HK-2 (cell line): ENCODE results near the gene DPP8.
"Not testable (repeated sequence)": the region's sequence is repeated elsewhere in the genome, so short reads cannot be mapped to it uniquely, and the experiment has no call there.

Experiments
- DNase-seq: peaks from one replicate; pipeline ENCODE4 v3.0.0-alpha.2; 2018; ENCODE audit not compliant: unreplicated experiment

The DPP8 gene

DNA sequence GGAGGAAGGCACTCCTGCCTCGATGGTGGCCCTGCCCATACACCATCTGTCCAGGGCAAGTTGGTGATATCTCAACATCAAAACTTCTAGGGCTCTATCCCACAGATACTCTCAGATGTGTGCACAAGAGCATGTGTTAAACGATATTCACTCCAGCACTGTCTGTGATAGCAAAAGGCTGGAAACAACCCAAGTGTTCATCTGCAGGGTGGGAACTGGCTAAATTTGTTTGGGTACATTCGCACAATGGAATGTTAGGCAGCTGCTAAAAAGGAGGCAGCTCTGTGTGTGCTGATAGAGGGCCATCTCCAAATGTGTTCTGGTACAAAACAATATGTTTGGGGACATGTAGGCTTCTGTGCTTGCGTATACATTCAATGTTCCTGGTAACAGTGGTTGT is 114.5 kb downstream of the DPP8 start:
- no peak for DNase-seq

DNA sequence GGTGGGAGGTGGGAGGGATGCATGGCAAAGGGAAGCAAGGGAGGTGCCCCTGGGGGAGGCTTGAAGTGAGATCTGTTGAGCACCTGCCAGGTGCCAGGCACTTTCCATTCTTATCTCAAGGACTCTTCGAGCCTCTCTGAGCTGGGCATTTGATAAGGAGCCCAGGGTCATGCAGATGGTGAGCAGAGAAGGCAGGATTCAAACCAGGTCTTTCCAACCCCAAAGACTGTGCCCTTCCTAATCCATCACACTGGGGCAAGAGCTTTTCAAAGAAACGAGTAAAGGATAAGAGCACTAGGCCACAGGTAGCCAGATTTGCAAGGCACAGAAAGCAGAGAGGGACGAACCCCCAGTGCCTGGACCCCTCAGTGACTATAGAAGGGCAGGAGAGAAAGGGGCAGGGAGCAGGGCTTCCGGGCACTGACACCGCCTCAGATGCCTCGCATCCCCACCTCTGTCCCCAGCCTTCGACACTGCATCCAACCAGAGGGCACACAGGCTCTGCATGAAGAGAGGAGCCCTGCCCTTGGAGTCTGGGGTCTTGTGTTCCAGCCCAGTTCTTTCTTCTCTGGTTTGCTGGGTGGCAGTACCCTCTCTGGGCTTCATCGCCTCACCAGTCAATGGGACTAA is 115.8 kb downstream of the DPP8 start:
- DNase-seq: no peak

DNA sequence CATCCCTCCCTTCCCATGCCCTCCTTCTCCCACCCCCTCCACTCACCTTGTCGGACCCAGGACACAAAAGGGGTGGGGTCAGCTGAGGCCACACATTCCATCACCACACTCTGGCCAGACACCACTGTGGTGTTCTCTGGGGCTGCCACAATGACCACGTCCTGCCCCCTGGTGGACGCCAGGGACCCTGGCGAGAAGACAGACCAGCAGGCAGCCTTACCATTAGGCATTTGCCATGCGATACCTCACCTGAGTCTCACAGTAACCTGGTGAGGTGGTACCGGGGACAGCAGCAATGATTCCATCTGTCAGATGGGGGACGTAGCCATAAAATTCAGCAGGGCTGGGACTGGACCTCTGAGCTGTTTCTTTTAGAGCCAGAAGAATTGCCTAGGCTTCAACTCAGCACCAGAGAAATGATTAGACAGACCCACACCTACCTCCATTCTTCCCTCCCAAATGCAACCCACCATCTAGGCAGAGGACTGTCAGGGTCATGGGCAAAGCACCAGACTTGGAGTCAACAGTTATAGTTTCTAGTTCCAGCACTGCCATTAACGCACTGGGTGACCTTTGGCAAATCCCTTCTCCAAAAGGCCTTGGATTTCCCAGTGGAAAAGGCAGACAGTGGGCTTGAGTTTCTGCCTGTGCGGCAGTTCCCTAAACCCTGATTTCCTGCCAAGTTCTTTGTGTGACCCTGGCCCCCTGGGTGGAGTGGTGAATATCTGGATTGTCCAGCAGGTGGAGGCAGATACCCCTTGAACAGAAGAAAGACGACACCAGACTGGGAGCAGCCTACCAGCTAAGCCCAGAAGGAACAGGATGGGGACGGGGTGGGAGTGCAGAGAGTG is 116.5 kb downstream of the DPP8 start:
- DNase-seq: peak; percentile 51

DNA sequence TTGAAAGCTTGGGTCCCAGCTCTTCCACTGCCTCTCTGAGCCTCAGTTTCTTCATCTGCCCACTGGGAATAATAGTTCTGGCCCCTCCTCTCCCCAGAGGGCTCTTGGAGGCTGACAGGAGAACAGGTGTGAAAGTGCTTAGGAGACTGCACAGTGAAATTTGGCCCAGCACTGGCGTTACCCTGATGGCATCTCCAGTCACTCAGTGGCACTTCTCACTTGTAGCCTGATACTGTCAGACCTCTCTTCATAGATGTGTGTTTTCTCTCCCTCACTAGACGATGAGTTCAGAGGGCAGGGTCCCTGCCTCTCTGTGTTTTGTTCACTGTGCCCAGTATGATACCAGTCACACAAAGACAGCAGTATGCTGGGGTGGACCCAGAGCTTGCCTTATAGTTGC is 117.5 kb downstream of the DPP8 start:
- DNase-seq: no peak

DNA sequence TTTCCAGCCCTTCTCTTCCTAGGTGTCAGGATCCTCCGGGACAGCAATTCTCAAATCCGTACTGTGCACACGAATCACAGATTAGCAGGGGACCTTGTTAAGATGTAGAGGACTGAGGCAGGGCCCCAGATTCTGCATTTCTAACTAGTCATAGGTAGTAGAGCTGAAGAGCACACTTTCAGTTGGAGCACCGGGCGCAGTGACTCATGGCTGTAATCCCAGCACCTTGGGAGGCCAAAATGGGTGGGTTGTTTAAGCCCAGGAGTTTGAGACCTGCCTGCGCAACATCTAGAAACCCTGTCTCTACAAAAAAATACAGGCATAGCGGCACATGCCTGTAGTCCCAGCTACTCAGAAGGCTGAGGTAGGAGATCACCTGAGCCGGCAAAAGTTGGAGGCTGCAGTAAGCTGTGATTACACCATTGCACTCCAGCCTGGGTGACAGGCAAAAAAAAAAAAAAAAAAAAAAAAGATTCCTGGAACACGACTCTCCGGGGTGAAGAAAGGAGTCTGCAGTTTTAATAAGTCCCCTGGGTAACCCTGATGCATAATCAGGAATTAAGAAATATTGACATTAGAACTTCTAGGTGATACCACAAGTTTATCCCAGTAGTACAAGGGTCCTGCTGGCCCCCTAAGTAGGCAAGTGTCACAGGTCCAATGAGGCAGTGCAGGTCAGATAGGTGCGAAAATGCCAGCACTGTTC is 118.3 kb downstream of the DPP8 start:
- DNase-seq: no peak

DNA sequence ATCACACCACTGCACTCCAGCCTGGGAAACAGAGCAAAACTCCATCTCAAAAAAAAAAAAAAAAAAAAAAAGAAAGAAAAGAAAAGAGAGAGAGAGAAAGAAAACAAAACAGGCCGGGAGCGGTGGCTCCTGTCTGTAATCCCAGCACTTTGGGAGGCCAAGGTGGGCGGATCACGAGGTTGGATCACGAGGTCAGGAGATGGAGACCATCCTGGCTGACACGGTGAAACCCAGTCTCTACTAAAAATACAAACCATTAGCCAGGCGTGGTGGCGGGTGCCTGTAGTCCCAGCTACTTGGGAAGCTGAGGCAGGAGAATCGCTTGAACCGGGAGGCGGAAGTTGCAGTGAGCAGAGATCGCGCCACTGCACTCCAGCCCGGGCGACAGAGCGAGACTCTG is 119.0 kb downstream of the DPP8 start:
- not testable (repeated sequence) for DNase-seq

DNA sequence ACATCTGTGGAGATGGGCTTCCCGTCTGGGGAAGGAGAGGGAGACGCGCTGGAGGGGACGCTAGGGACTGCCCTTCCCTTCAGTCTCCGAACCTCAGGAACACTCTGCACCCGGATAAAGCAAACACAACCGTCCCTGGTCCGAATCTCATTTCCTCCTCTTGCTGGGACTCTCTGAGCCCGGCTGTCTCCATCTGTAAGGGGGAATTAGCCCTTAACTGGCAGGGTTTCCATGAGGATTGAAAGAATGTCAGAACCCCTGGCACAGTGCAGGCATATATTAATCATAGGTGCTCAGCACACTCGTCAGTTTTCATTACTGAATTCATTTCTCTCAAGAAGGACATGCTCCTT is 120.5 kb downstream of the DPP8 start:
- DNase-seq: no peak

DNA sequence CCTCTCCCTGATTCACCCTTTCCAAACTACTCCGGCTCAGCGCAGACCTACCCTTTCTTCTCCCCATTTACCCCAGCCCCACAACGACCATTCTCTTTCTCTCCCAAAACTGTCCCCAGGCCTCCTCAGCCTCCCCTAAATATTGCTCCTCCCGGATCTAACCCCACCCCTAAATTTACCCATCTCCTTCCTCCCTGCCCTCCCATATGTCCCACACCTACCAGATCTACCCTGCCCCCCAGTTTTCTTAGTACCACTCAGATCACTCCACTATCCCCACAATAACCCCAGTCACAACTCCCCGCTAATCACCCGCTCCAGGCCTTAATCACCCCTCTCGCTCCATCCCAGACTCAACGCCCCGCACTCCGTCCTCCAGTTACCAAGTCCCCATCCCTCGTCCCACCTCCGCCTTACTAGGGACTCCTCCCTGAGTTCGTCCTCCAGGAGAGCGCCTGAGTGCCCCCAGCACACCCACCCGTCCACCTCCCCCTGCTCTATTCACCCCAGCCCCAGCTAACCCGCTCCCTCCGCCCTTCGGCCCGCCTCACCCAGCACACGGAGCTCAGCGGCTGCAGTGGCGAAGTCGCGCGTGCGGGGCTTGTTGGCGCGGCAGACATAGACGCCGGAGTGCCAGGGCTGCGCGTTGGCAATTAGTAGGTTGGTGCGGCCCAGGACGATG is 121.1 kb downstream of the DPP8 start:
- DNase-seq: no peak

DNA sequence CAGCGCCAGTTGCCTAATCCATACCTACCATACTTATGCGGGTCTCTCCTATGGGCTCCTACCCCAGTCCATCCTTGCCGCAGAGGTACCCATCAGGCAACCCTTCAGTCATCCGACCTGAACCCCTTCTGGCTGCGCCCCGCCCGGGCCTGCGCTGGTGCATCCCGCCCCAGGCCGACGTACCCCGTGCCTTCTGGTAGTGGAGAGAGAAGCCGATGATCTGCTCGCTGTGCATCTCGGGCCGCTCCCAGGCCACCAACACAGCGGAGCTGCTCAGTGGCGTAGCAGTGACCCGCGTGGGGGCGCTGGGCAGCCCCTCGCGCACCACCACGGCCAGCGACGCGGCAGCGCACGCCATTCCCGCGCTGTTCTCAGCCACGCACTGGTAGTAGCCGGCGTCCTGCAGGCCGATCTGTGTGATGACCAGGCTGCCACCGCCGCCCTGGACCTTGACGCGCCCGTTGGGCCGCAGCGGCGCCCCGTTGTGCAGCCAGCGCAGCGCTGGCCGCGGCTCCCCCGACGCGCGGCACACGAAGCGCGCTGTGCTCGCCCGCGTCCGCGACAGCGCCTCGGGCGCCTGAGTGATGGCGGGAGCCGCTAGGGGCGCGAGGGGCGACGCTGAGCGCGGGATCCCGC is 121.8 kb downstream of the DPP8 start:
- no peak for DNase-seq

DNA sequence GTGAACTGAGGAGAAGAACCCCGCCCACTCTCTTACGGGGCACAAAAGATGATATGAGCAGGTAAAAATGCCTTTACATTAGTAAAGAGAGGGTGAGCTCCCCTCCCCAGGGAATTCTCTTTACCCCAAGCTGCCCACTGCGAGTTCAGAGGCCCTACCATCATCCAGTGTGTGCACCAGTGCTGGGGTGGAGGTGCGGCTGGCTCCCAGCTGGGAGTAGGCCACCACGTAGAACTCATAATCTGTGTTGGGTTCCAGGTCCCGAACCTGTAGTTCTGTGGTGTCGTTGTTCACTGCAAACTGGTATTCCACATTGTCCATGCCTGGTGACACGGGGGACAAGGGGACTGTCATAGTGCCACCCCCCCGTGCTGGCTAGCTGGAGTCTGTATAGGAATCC is 122.6 kb downstream of the DPP8 start:
- DNase-seq: no peak

DNA sequence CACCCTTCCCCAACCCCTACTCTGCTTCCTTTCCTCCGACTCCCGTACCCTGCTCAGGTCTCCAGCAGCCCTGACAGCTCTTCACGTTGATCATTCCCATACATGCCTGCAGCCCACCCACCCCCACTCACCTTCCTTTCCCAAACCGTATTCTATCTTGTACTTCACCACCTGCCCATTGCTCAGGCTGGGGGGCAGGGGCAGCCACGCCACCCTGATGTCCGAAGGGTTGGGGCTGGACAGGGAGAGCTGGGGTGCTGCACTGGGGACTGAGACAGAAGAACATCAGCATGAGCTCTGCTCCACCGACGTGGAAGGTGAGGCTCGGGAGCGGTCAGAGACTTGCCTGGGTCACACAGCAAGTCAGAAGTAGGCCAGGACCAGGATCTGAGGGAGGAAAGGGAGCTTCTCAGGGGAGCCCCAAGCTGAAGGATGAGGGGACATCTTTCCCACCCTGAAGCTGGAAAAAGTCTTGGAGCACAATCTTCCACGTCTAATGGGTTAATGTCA is 123.2 kb downstream of the DPP8 start:
- DNase-seq: no peak

DNA sequence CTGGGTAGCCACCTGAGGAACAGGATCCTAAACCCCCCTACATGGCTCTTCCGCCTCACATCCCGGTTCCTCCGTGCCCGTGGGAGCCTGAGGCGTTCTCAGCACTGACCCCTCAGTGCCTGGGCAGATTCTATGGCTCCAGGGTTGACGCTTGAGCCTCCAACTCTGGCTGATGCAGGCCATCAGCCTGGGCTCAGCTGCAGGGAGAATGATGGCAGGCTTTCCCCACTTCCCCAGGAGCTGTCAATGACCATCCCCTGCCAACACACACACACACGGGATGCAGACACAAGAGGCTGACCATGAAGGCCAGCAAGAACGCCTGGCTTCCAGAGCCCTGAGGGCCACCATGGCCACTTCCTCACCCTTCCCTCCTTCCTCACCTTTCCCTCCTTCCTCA is 123.9 kb downstream of the DPP8 start:
- no peak for DNase-seq

DNA sequence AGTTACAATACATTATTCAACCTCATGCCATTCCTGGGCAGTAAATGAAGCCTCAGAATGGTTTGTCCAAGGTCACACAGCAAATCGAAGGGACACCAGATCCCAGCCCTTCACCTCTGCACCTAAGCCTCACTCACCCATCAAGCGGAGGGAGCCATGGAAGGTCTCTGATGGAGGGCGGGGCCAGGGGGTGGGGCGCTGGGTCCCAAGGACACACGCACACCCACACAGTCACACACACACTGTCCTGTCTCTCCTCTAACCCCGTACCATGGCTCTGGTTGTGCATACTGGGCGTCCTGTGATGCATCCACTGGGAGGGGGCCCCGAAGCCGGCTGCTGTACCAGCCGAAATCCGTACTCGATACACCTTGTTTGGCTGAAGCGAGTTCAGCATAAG is 124.4 kb downstream of the DPP8 start:
- no peak for DNase-seq
